ENCODE results near the gene RPSA. TPM values are rescaled to one million over a fixed set of nuclear protein-coding genes. Genes with fewer than 3 reads are reported as not detected.

The RPSA gene
- total and polyA plus RNA-seq, 9 of the 15 experiments (the other 6 are each of a cell fraction or from before 2014, with no cell fraction given), result 2,290 to 4,272 (median 2,730) TPM

DNA sequence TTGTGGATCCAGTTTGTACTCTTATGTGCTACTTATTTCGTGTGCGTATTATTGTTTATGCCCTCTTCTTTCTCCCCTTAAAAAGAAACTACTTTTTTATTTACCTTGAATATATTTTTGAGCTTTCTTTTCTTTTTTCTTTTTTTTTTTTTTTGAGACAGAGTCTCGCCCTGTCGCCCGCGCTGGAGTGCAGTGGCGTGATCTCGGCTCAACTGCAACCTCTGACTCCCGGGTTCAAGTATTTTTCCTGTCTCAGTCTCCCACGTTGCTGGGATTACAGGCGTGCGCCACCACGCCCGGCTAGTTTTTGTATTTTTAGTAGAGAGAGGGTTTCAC, 21.9 kb upstream of the RPSA start (continued):
- TF ChIP-seq IRF9 (tag; IDR thresholded peaks at IDR 0.05) (no peak), ZNF57 (CRISPR knock-in tag; IDR thresholded peaks at IDR 0.05) (no peak), HNRNPH1 (optimal IDR thresholded peaks at IDR 0.05; ENCODE audit: low read depth, low read length) (no peak), PHF20 (IDR thresholded peaks at IDR 0.05; ENCODE audit: partially characterized antibody) (no peak), BHLHE40 (IDR thresholded peaks at IDR 0.05; ENCODE audit: low read length) (no peak), MAFF (IDR thresholded peaks at IDR 0.05; ENCODE audit: low read length) (no peak), GTF2F1 (IDR thresholded peaks at IDR 0.05; ENCODE audit: low read depth, low read length) (no peak), NRF1 (conservative IDR thresholded peaks at IDR 0.05 in 1 of 2, IDR thresholded peaks at IDR 0.05 in 1 of 2) (no peak), SNIP1 (IDR thresholded peaks at IDR 0.05; ENCODE audit: low read depth) (no peak), ZNF175 (CRISPR knock-in tag; IDR thresholded peaks at IDR 0.05; ENCODE audit: low read depth) (no peak), ZNF780A (CRISPR knock-in tag; IDR thresholded peaks at IDR 0.05) (no peak), ZKSCAN1 (IDR thresholded peaks at IDR 0.05; ENCODE audit: low read depth, low read length) (no peak), CBX5 (IDR thresholded peaks at IDR 0.05; ENCODE audit: borderline replicate concordance, low read depth) (no peak), ELF2 (CRISPR knock-in tag; IDR thresholded peaks at IDR 0.05) (no peak), RBFOX2 (IDR thresholded peaks at IDR 0.05; ENCODE audit: low read depth, low read length) (no peak), SMARCE1 (IDR thresholded peaks at IDR 0.05) (0 out of 2 replicates have a peak, but pooled peaks have one; percentile 13), KLF16 (IDR thresholded peaks at IDR 0.05) (no peak), AFF1 (IDR thresholded peaks at IDR 0.05; ENCODE audit: low read depth in 1 of 2, partially characterized antibody in 2 of 2) (peak in 1 of 2 experiments; percentile 37)
- TF ChIP-seq, protein P1, sequence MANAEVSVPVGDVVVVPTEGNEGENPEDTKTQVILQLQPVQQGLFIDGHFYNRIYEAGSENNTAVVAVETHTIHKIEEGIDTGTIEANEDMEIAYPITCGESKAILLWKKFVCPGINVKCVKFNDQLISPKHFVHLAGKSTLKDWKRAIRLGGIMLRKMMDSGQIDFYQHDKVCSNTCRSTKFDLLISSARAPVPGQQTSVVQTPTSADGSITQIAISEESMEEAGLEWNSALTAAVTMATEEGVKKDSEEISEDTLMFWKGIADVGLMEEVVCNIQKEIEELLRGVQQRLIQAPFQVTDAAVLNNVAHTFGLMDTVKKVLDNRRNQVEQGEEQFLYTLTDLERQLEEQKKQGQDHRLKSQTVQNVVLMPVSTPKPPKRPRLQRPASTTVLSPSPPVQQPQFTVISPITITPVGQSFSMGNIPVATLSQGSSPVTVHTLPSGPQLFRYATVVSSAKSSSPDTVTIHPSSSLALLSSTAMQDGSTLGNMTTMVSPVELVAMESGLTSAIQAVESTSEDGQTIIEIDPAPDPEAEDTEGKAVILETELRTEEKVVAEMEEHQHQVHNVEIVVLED (CRISPR knock-in tag; IDR thresholded peaks at IDR 0.05), result no peak
